22Rv1 (cell line): Measurements from ENCODE around the gene NTF4.

Source experiments
- ZFX ChIP-seq: fragments of 450-650 bp; IDR thresholded peaks from 2 replicates; pipeline ENCODE4 v1.6.1; 2017; ENCODE audit warnings: antibody characterized with exemption, borderline replicate concordance
- TF ChIP-seq, protein P1 (sequence below): fragments of 450-650 bp; IDR thresholded peaks from 2 replicates; pipeline ENCODE4 v1.5.1; 2017; ENCODE audit warnings: mild to moderate bottlenecking

DNA sequence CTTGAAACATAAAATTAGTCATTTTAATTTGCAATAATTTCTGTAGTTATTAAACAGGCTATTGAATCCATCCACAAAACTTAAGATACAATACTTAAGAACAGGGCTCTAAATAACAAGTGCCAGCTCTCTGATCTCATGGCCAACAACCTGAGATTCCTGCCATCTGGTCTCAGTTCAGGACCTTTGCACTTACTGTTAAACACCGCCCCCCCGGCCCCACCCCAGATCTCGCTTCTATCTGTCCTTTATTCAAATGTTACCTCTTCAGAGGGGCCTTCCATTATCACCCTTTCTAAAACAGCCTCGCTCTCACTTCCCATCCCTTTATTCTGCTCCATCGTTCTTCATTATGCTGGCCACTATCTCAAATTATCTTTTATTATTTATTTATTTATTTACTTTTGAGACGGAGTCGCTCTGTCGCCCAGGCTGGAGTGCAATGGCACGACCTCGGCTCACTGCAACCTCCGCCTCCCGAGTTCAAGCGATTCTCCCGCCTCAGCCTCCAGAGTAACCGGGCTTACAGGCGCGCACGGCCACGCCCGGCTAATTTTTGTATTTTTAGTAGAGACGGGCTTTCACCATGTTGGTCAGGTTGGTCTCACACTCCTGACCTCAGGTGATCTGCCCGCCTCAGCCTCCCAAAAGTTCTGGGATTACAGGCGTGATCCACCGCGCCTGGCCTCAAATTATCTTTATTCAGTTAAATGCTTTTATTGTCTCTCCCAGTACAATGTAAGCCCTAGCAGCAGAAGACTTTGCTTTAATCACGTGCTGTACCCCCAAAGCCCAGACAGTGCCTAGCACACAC is 19.8 kb upstream of the NTF4 start:
- TF ChIP-seq, protein P1, sequence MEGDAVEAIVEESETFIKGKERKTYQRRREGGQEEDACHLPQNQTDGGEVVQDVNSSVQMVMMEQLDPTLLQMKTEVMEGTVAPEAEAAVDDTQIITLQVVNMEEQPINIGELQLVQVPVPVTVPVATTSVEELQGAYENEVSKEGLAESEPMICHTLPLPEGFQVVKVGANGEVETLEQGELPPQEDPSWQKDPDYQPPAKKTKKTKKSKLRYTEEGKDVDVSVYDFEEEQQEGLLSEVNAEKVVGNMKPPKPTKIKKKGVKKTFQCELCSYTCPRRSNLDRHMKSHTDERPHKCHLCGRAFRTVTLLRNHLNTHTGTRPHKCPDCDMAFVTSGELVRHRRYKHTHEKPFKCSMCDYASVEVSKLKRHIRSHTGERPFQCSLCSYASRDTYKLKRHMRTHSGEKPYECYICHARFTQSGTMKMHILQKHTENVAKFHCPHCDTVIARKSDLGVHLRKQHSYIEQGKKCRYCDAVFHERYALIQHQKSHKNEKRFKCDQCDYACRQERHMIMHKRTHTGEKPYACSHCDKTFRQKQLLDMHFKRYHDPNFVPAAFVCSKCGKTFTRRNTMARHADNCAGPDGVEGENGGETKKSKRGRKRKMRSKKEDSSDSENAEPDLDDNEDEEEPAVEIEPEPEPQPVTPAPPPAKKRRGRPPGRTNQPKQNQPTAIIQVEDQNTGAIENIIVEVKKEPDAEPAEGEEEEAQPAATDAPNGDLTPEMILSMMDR = no peak
- no peak for TF ChIP-seq ZFX
